SK-N-MC (cell line): ENCODE results near the gene PTGS1.

Source experiments
- EZH2 ChIP-seq: fragments of 200-600 bp; sonication (generic); IDR thresholded peaks from one replicate; pipeline ENCODE4 v1.6.1; 2017; ENCODE audit warnings: antibody characterized with exemption
- FOXP2 ChIP-seq: optimal IDR thresholded peaks from 2 replicates; pipeline ENCODE3; 2011; ENCODE audit warnings: mild to moderate bottlenecking, moderate library complexity; ENCODE audit not compliant: insufficient read depth; ENCODE audit errors: extremely low read length, control extremely low read depth
- POLR2AphosphoS5 ChIP-seq: IDR thresholded peaks from 2 replicates; pipeline ENCODE4 v1.6.1; 2012; ENCODE audit warnings: mild to moderate bottlenecking, low read depth, low read length, borderline replicate concordance

DNA sequence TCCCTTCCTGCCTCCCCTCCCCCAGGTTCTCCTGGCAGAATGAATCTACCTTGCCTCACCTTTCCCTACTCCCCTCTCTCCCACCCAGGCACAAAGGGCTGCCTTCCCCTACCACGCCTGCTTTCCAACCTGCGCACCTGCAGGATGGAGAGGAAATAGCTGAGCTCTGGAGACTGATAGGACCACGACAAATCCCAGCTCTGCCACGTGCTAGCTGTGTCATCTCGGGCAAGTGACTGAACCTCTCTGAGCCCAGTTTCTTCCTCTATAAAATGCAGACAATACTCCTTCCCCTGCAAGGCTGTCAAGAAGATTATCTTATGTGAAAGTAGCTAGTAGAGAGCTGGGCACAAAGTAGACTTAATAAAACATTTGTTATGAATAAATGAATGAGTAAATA lies 31.2 kb upstream of the PTGS1 start:
- TF ChIP-seq POLR2AphosphoS5 (no peak), EZH2 (no peak), FOXP2 (no peak)
